ENCODE results near the gene HS2ST1. TPM values are rescaled to one million over a fixed set of nuclear protein-coding genes. Genes with fewer than 3 reads are reported as not detected.
A peak's percentile ranks its signal among the peaks of the same experiment; 100 is the strongest.

Gene HS2ST1
- total RNA-seq, 2 donors from 2014 or later: 7.7 TPM

GRCh38 chr1:87144981-87145380, 230.5 kb downstream of the HS2ST1 start:
- no peaks in the 10 kb centered on the region for H3K4me1 ChIP-seq
- no peaks in the 10 kb centered on the region for H3K9me3 ChIP-seq
- no peak for DNase-seq (ENCODE audit: low spot score)
- H3K4me3 ChIP-seq: no peak overlapping the region
- no peak for TF ChIP-seq CTCF (IDR thresholded peaks at IDR 0.05)
- H3K27ac ChIP-seq: no peak overlapping the region
- H3K36me3 ChIP-seq: no peaks in the 10 kb centered on the region
- no peaks in the 10 kb centered on the region for H3K27me3 ChIP-seq

GRCh38 chr1:87146538-87146937, 232.1 kb downstream of the HS2ST1 start:
- peaks cover 0 to 8% of the 10 kb centered on the region in 2 donors for H3K4me1 ChIP-seq
- no peak for TF ChIP-seq CTCF (IDR thresholded peaks at IDR 0.05)
- DNase-seq (ENCODE audit: low spot score): no peak
- H3K27ac ChIP-seq: no peak overlapping the region
- H3K36me3 ChIP-seq: no peaks in the 10 kb centered on the region
- no peaks in the 10 kb centered on the region for H3K9me3 ChIP-seq
- H3K27me3 ChIP-seq: no peaks in the 10 kb centered on the region
- no peak overlapping the region for H3K4me3 ChIP-seq

DNA sequence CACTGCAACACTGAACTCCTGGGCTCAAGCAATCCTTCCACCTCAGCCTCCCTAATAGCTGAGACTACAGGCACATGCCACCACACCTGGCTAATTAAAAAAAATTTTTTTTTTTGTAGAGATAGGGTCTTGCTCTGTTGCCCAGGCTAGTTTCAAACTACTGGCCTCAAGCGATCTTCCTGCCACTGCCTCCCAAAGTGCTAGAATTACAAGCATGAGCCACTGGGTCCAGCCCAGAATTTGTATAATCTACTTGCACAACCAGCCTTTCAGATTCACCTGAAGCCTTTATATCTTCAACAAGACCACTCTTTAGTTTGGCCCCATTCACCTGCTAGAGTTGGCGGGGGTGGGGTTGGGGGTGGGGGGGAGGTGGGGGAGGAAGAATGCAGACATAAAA, 232.6 kb downstream of the HS2ST1 start:
- no peak overlapping the region for H3K4me3 ChIP-seq
- H3K36me3 ChIP-seq: no peaks in the 10 kb centered on the region
- H3K9me3 ChIP-seq: no peaks in the 10 kb centered on the region
- peaks cover 0 to 13% of the 10 kb centered on the region in 2 donors for H3K4me1 ChIP-seq
- DNase-seq (ENCODE audit: low spot score): no peak
- H3K27ac ChIP-seq: no peak overlapping the region
- no peak for TF ChIP-seq CTCF (IDR thresholded peaks at IDR 0.05)
- H3K27me3 ChIP-seq: no peaks in the 10 kb centered on the region

GRCh38 chr1:87147851-87148250, 233.4 kb downstream of the HS2ST1 start:
- Histone ChIP-seq H3K4me1 (peaks cover 0 to 17% of the 10 kb centered on the region in 2 donors), H3K27ac (no peak overlapping the region), H3K36me3 (no peaks in the 10 kb centered on the region), H3K27me3 (no peaks in the 10 kb centered on the region), H3K9me3 (no peaks in the 10 kb centered on the region), H3K4me3 (no peak overlapping the region)
- TF ChIP-seq CTCF (IDR thresholded peaks at IDR 0.05): no peak
- DNase-seq (ENCODE audit: low spot score): no peak

GRCh38 chr1:87148661-87149060, 234.2 kb downstream of the HS2ST1 start:
- DNase-seq (ENCODE audit: low spot score): no peak
- Histone ChIP-seq H3K4me1 (peaks cover 0 to 17% of the 10 kb centered on the region in 2 donors), H3K9me3 (no peaks in the 10 kb centered on the region), H3K27ac (peak overlapping the region; percentile 17 to 51), H3K4me3 (no peak overlapping the region), H3K27me3 (no peaks in the 10 kb centered on the region), H3K36me3 (no peaks in the 10 kb centered on the region)
- no peak for TF ChIP-seq CTCF (IDR thresholded peaks at IDR 0.05)
